Small intestine (tissue), 7 donors: Measurements from ENCODE around the gene IGFBP5. TPM values are rescaled to one million over a fixed set of nuclear protein-coding genes. Genes with fewer than 3 reads are reported as not detected.

Experiments
- DNase-seq, 2 donors: peaks; one replicate each; pipeline versions ENCODE4 v3.0.0 to v3.0.0-alpha.2; 2013
- FAIRE-seq: peaks from 2 replicates; lab custom pipeline; 2012; peaks lifted over from hg19 to GRCh38; lab: Jason Lieb, UNC
- H3K27ac ChIP-seq, 3 donors: one replicate each; pipeline ENCODE4 v1.5.1; 2013; ENCODE audit warnings: low read length in 2 of 3, mild to moderate bottlenecking in 2 of 3, control low read depth in 1 of 3, inconsistent platforms in 1 of 3, low read depth in 1 of 3, moderate library complexity in 1 of 3
- H3K27me3 ChIP-seq, 3 donors: one replicate each; pipeline ENCODE4 v1.6.1; 2013; ENCODE audit warnings: low read length in 3 of 3, inconsistent platforms in 1 of 3; ENCODE audit not compliant: control insufficient read depth in 3 of 3, insufficient read depth in 3 of 3
- H3K36me3 ChIP-seq, 3 donors: one replicate each; pipeline ENCODE4 v1.6.1; 2013; ENCODE audit warnings: low read length in 3 of 3, inconsistent platforms in 1 of 3, low read depth in 1 of 3, mild to moderate bottlenecking in 1 of 3, moderate library complexity in 1 of 3; ENCODE audit not compliant: control insufficient read depth in 3 of 3, insufficient read depth in 2 of 3
- H3K4me1 ChIP-seq, 3 donors: one replicate each; pipeline ENCODE4 v1.6.1; 2013; ENCODE audit warnings: low read length in 2 of 3, inconsistent platforms in 1 of 3, low read depth in 1 of 3, mild to moderate bottlenecking in 1 of 3, moderate library complexity in 1 of 3; ENCODE audit not compliant: control insufficient read depth in 3 of 3, insufficient read depth in 2 of 3
- H3K4me3 ChIP-seq, 3 donors: one replicate each; pipeline ENCODE4 v1.5.1; 2013; ENCODE audit warnings: low read length in 3 of 3, control low read depth in 1 of 3, inconsistent platforms in 1 of 3, low read depth in 1 of 3, mild to moderate bottlenecking in 1 of 3, moderate library complexity in 1 of 3
- H3K9me3 ChIP-seq, 2 donors: one replicate each; pipeline ENCODE4 v1.6.1; 2013; ENCODE audit warnings: low read depth in 1 of 2, low read length in 1 of 2; ENCODE audit not compliant: control insufficient read depth in 2 of 2, insufficient read depth in 1 of 2
- whole genome bisulfite sequencing, 3 donors: extraction: QIAGEN DNeasy Blood & Tissue Kit; methylation state at CpG; one replicate each; pipeline ENCODE4 v1.1.7; 2013; 5-methylcytosine and 5-hydroxymethylcytosine counted together
- polyA plus RNA-seq, 4 donors: library from polyadenylated mRNA; stranded (reverse) in 3 of 4; unstranded in 1 of 4; fragments of 200-250 nt in 3 of 4; fragments of 120-200 nt in 1 of 4; gene quantifications; one replicate each; pipeline versions ENCODE4 v1.2.1 to v1.2.3, GENCODE V29; 2013
- donor health status: healthy with polysubstance abuse.
- donor health status: control.
- donor health status: control.
- donor health status: Bipolar disorder and iron deficiency.
- donor health status: healthy.

Gene IGFBP5
- polyA plus RNA-seq, 4 donors: 1.3 to 107 (median 19.0) TPM

- Histone ChIP-seq H3K9me3 (no peaks in the 10 kb centered on the region), H3K27ac (no peak overlapping the region), H3K36me3 (peaks cover 0 to 13% (median 0%) of the 10 kb centered on the region in 3 donors), H3K27me3 (peaks cover 1 to 76% (median 11%) of the 10 kb centered on the region in 3 donors), H3K4me3 (peak overlapping the region in 1 of 3 donors; percentile 14), H3K4me1 (peaks cover 0 to 23% (median 0%) of the 10 kb centered on the region in 3 donors)
- 32 to 39% (median 35%) methylated on average over 6 of the region's 6 CpGs for WGBS, 3 donors
- FAIRE-seq (no peak), DNase-seq (no peak)
Observed at GRCh38 chr2:216690456-216690852, 4.9 kb downstream of the IGFBP5 start.

GRCh38 chr2:216689397-216689796 lies 6.0 kb downstream of the IGFBP5 start:
- no peak overlapping the region for H3K4me3 ChIP-seq
- WGBS, 3 donors: 81 to 88% (median 86%) methylated on average over 3 of the region's 3 CpGs
- H3K9me3 ChIP-seq: no peaks in the 10 kb centered on the region
- no peak overlapping the region for H3K27ac ChIP-seq
- peaks cover 0 to 19% (median 0%) of the 10 kb centered on the region in 3 donors for H3K4me1 ChIP-seq
- H3K27me3 ChIP-seq: peaks cover 0 to 67% (median 4%) of the 10 kb centered on the region in 3 donors
- DNase-seq (no peak), FAIRE-seq (no peak)
- peaks cover 0 to 13% (median 0%) of the 10 kb centered on the region in 3 donors for H3K36me3 ChIP-seq

GRCh38 chr2:216688731-216689340 lies 6.5 kb downstream of the IGFBP5 start:
- 42 to 56% (median 53%) methylated on average over 9 of the region's 9 CpGs for WGBS, 3 donors
- Histone ChIP-seq H3K4me3 (no peak overlapping the region), H3K27ac (no peak overlapping the region), H3K27me3 (peaks cover 0 to 64% (median 0%) of the 10 kb centered on the region in 3 donors), H3K36me3 (peaks cover 0 to 13% (median 0%) of the 10 kb centered on the region in 3 donors), H3K4me1 (peaks cover 0 to 14% (median 0%) of the 10 kb centered on the region in 3 donors), H3K9me3 (no peaks in the 10 kb centered on the region)
- no peak for FAIRE-seq
- DNase-seq: no peak

GRCh38 chr2:216687646-216688045 lies 7.7 kb downstream of the IGFBP5 start:
- WGBS, 3 donors: 43 to 45% (median 44%) methylated on average over 4 of the region's 4 CpGs
- Histone ChIP-seq H3K4me1 (peaks cover 0 to 8% (median 0%) of the 10 kb centered on the region in 3 donors), H3K27me3 (peaks cover 0 to 60% (median 0%) of the 10 kb centered on the region in 3 donors), H3K27ac (no peak overlapping the region), H3K4me3 (no peak overlapping the region), H3K36me3 (peaks cover 0 to 13% (median 0%) of the 10 kb centered on the region in 3 donors), H3K9me3 (no peaks in the 10 kb centered on the region)
- FAIRE-seq: no peak
- no peak for DNase-seq

GRCh38 chr2:216687111-216687510 lies 8.2 kb downstream of the IGFBP5 start:
- WGBS, 3 donors: 62 to 80% (median 74%) methylated on average over 5 of the region's 5 CpGs
- FAIRE-seq: no peak
- no peak overlapping the region for H3K4me3 ChIP-seq
- no peak overlapping the region for H3K27ac ChIP-seq
- H3K9me3 ChIP-seq: no peaks in the 10 kb centered on the region
- no peak for DNase-seq
- H3K36me3 ChIP-seq: peaks cover 0 to 13% (median 0%) of the 10 kb centered on the region in 3 donors
- H3K27me3 ChIP-seq: peaks cover 0 to 54% (median 0%) of the 10 kb centered on the region in 3 donors
- H3K4me1 ChIP-seq: peaks cover 0 to 5% (median 0%) of the 10 kb centered on the region in 3 donors

- Histone ChIP-seq H3K4me3 (no peak overlapping the region), H3K27ac (no peak overlapping the region), H3K9me3 (no peaks in the 10 kb centered on the region), H3K27me3 (peaks cover 0 to 41% (median 0%) of the 10 kb centered on the region in 3 donors), H3K36me3 (peaks cover 0 to 13% (median 0%) of the 10 kb centered on the region in 3 donors), H3K4me1 (peaks cover 0 to 3% (median 0%) of the 10 kb centered on the region in 3 donors)
- 80 to 84% (median 82%) methylated on average over 5 of the region's 5 CpGs for WGBS, 3 donors
- FAIRE-seq (no peak), DNase-seq (no peak)
Observed at GRCh38 chr2:216685327-216685875, 9.9 kb downstream of the IGFBP5 start.

GRCh38 chr2:216683846-216684245 lies 11.5 kb downstream of the IGFBP5 start:
- DNase-seq (no peak), FAIRE-seq (no peak)
- H3K27me3 ChIP-seq: peaks cover 0 to 26% (median 0%) of the 10 kb centered on the region in 3 donors
- peak overlapping the region in 1 of 3 donors; percentile 62 for H3K27ac ChIP-seq
- peaks cover 0 to 16% (median 0%) of the 10 kb centered on the region in 3 donors for H3K36me3 ChIP-seq
- WGBS, 3 donors: 26 to 46% (median 38%) methylated on average over 3 of the region's 3 CpGs
- no peaks in the 10 kb centered on the region for H3K4me1 ChIP-seq
- H3K9me3 ChIP-seq: no peaks in the 10 kb centered on the region
- H3K4me3 ChIP-seq: no peak overlapping the region

- no peak for FAIRE-seq
- Histone ChIP-seq H3K9me3 (no peaks in the 10 kb centered on the region), H3K27ac (peak overlapping the region in 1 of 3 donors; percentile 7), H3K27me3 (peaks cover 0 to 9% (median 0%) of the 10 kb centered on the region in 3 donors), H3K4me3 (no peak overlapping the region), H3K4me1 (no peaks in the 10 kb centered on the region), H3K36me3 (peaks cover 0 to 20% (median 0%) of the 10 kb centered on the region in 3 donors)
- WGBS, 3 donors: 35 to 47% (median 38%) methylated on average over 2 of the region's 2 CpGs
- no peak for DNase-seq
Observed at GRCh38 chr2:216681683-216682082, 13.7 kb downstream of the IGFBP5 start.
